K562 (cell line): ENCODE results near the gene HDAC1. TPM values are rescaled to one million over a fixed set of nuclear protein-coding genes. Genes with fewer than 3 reads are reported as not detected.

Source experiments
- FOS ChIP-seq: IDR thresholded peaks from 3 replicates; pipeline ENCODE4 v1.6.1; 2011; ENCODE audit not compliant: insufficient read length; ENCODE audit errors: extremely low read depth
- FOXP1 ChIP-seq: sonication (generic); formaldehyde crosslinking; IDR thresholded peaks from 2 replicates; pipeline ENCODE4 v1.8.0; 2022; ENCODE audit warnings: mild to moderate bottlenecking, missing genetic modification reagents
- MED1 ChIP-seq: sonication (generic); formaldehyde crosslinking; IDR thresholded peaks from 2 replicates; pipeline ENCODE4 v1.8.1; 2023; ENCODE audit warnings: missing genetic modification reagents, borderline replicate concordance
- NFRKB ChIP-seq: fragments of 450-650 bp; IDR thresholded peaks from 2 replicates; pipeline ENCODE4 v1.6.1; 2016; ENCODE audit warnings: low read depth
- RBM22 ChIP-seq: fragments of 200-400 bp; formaldehyde crosslinking; IDR thresholded peaks from 2 replicates; pipeline ENCODE4 v1.6.1; 2018; ENCODE audit warnings: low read length, low read depth; ENCODE audit not compliant: poor library complexity, severe bottlenecking
- SIX5 ChIP-seq, 2 experiments: IDR thresholded peaks; 2 replicates each; pipeline ENCODE4 v1.6.1; 2011; ENCODE audit warnings: low read length in 2 of 2, borderline replicate concordance in 1 of 2, low read depth in 1 of 2, mild to moderate bottlenecking in 1 of 2, moderate library complexity in 1 of 2; ENCODE audit not compliant: insufficient read depth in 1 of 2
- SPI1 ChIP-seq: IDR thresholded peaks from 2 replicates; pipeline ENCODE4 v1.6.1; 2011; ENCODE audit warnings: low read depth, low read length, control low read depth, borderline replicate concordance
- SREBF1 ChIP-seq: fragments of 150-350 bp; IDR thresholded peaks from 2 replicates; pipeline ENCODE4 v1.6.1; 2014; ENCODE audit warnings: antibody characterized with exemption, low read depth, low read length, borderline replicate concordance
- XRCC4 ChIP-seq: IDR thresholded peaks from one replicate; pipeline ENCODE4 v1.6.1; 2011; ENCODE audit not compliant: insufficient read depth, insufficient read length; ENCODE audit errors: extremely low read depth
- polyA plus RNA-seq, 8 experiments: library from polyadenylated mRNA; depleted of rRNA in 4 of 8; stranded (reverse) in 5 of 8; unstranded in 3 of 8; fragments of >200 nt; fragmentation: Nextera tagmentation in 2 of 8; fragmentation: Illumina TruSeq in 1 of 8; extraction: Ambion mirVana in 2 of 8; extraction: Trizol in 1 of 8; gene quantifications; 2 replicates each; pipeline versions ENCODE4 v1.2.1 to v1.2.3, GENCODE V29; 2011 to 2014; ENCODE audit warnings: inconsistent platforms in 1 of 8, missing spikeins in 1 of 8
- total RNA-seq, 7 experiments: library from RNA; depleted of rRNA in 6 of 7; stranded (reverse); fragments of >200 nt in 6 of 7; fragmentation: Illumina TruSeq in 2 of 7; extraction: Trizol in 2 of 7; gene quantifications; 2 replicates each; pipeline versions ENCODE4 v1.2.1 to v1.2.3, GENCODE V29; 2011 to 2021; ENCODE audit warnings: low replicate concordance in 1 of 7
- TF ChIP-seq, protein P1 (sequence below): fragments of 250-450 bp; sonication (Bioruptor Pico); IDR thresholded peaks from 2 replicates; pipeline ENCODE4 v1.5.0; 2020; ENCODE audit warnings: mild to moderate bottlenecking
- TF ChIP-seq, protein P2 (sequence below): fragments of 200-400 bp; formaldehyde crosslinking; IDR thresholded peaks from 2 replicates; pipeline ENCODE4 v1.6.1; 2017; ENCODE audit warnings: mild to moderate bottlenecking, low read depth, low read length, moderate library complexity
- TF ChIP-seq, protein P3 (sequence below): sonication (generic); formaldehyde crosslinking; IDR thresholded peaks from 2 replicates; pipeline ENCODE4 v1.8.0; 2023; ENCODE audit warnings: mild to moderate bottlenecking, missing genetic modification reagents
- TF ChIP-seq, protein P4 (sequence below): sonication (generic); formaldehyde crosslinking; IDR thresholded peaks from 2 replicates; pipeline ENCODE4 v1.9.0; 2022; ENCODE audit warnings: mild to moderate bottlenecking, missing genetic modification reagents
- TF ChIP-seq, protein P5 (sequence below): fragments of 450-650 bp; IDR thresholded peaks from 2 replicates; pipeline ENCODE4 v1.6.1; 2017; ENCODE audit warnings: antibody characterized with exemption, mild to moderate bottlenecking

The HDAC1 gene
- total and polyA plus RNA-seq, 9 of the 15 experiments (the other 6 are each of a cell fraction or from before 2014, with no cell fraction given), result 169 to 384 (median 193) TPM

DNA sequence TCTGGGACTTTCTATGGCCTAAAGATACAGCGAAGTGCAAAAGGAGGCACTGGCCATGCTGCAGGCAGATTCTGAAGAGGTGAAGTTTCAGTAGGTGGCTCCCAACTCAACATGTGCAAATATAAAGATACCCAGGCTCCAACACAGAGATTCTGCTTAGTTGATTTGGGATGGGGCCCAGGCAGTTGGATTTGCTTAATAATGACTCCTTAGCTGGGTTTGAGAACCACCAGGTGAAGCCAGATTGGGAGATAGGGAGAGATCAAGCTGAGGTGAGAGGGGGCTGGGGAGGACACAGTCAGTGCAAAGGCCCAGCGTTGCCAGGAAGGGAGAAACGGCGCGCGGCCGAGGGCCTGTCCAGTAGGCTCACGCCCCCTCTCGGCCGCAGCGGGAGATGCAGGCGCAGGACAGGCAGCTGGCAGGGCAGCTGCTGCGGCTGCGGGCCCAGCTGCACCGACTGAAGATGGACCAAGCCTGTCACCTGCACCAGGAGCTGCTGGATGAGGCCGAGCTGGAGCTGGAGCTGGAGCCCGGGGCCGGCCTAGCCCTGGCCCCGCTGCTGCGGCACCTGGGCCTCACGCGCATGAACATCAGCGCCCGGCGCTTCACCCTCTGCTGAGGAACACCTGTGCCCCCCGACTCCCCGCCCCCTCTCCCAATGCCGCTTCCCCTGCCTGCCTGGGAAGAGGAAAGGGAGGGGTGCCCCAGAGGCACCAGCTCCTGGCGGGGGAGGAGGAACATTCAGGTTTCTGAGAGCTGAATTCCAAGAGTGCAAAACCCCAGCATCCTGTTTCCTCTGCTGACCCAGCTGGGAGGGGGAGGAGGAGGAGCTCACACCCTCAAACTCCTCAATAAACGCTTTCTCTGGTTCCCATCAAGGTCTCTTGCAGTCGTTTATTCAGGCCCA, 43.6 kb upstream of the HDAC1 start (continued):
- no peak for TF ChIP-seq SREBF1
- TF ChIP-seq XRCC4, result no peak
- no peak for TF ChIP-seq NFRKB
- TF ChIP-seq, protein P1, sequence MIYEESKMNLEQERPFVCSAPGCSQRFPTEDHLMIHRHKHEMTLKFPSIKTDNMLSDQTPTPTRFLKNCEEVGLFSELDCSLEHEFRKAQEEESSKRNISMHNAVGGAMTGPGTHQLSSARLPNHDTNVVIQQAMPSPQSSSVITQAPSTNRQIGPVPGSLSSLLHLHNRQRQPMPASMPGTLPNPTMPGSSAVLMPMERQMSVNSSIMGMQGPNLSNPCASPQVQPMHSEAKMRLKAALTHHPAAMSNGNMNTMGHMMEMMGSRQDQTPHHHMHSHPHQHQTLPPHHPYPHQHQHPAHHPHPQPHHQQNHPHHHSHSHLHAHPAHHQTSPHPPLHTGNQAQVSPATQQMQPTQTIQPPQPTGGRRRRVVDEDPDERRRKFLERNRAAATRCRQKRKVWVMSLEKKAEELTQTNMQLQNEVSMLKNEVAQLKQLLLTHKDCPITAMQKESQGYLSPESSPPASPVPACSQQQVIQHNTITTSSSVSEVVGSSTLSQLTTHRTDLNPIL (CRISPR knock-in tag), result no peak
- TF ChIP-seq, protein P2, sequence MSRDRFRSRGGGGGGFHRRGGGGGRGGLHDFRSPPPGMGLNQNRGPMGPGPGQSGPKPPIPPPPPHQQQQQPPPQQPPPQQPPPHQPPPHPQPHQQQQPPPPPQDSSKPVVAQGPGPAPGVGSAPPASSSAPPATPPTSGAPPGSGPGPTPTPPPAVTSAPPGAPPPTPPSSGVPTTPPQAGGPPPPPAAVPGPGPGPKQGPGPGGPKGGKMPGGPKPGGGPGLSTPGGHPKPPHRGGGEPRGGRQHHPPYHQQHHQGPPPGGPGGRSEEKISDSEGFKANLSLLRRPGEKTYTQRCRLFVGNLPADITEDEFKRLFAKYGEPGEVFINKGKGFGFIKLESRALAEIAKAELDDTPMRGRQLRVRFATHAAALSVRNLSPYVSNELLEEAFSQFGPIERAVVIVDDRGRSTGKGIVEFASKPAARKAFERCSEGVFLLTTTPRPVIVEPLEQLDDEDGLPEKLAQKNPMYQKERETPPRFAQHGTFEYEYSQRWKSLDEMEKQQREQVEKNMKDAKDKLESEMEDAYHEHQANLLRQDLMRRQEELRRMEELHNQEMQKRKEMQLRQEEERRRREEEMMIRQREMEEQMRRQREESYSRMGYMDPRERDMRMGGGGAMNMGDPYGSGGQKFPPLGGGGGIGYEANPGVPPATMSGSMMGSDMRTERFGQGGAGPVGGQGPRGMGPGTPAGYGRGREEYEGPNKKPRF, result no peak
- TF ChIP-seq, protein P3, sequence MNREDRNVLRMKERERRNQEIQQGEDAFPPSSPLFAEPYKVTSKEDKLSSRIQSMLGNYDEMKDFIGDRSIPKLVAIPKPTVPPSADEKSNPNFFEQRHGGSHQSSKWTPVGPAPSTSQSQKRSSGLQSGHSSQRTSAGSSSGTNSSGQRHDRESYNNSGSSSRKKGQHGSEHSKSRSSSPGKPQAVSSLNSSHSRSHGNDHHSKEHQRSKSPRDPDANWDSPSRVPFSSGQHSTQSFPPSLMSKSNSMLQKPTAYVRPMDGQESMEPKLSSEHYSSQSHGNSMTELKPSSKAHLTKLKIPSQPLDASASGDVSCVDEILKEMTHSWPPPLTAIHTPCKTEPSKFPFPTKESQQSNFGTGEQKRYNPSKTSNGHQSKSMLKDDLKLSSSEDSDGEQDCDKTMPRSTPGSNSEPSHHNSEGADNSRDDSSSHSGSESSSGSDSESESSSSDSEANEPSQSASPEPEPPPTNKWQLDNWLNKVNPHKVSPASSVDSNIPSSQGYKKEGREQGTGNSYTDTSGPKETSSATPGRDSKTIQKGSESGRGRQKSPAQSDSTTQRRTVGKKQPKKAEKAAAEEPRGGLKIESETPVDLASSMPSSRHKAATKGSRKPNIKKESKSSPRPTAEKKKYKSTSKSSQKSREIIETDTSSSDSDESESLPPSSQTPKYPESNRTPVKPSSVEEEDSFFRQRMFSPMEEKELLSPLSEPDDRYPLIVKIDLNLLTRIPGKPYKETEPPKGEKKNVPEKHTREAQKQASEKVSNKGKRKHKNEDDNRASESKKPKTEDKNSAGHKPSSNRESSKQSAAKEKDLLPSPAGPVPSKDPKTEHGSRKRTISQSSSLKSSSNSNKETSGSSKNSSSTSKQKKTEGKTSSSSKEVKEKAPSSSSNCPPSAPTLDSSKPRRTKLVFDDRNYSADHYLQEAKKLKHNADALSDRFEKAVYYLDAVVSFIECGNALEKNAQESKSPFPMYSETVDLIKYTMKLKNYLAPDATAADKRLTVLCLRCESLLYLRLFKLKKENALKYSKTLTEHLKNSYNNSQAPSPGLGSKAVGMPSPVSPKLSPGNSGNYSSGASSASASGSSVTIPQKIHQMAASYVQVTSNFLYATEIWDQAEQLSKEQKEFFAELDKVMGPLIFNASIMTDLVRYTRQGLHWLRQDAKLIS (CRISPR knock-in tag), result no peak
- TF ChIP-seq, protein P4, sequence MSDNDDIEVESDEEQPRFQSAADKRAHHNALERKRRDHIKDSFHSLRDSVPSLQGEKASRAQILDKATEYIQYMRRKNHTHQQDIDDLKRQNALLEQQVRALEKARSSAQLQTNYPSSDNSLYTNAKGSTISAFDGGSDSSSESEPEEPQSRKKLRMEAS (CRISPR knock-in tag), result peak; percentile 78
- TF ChIP-seq SPI1, result no peak
- TF ChIP-seq MED1 (CRISPR knock-in tag), result no peak
- TF ChIP-seq, protein P5, sequence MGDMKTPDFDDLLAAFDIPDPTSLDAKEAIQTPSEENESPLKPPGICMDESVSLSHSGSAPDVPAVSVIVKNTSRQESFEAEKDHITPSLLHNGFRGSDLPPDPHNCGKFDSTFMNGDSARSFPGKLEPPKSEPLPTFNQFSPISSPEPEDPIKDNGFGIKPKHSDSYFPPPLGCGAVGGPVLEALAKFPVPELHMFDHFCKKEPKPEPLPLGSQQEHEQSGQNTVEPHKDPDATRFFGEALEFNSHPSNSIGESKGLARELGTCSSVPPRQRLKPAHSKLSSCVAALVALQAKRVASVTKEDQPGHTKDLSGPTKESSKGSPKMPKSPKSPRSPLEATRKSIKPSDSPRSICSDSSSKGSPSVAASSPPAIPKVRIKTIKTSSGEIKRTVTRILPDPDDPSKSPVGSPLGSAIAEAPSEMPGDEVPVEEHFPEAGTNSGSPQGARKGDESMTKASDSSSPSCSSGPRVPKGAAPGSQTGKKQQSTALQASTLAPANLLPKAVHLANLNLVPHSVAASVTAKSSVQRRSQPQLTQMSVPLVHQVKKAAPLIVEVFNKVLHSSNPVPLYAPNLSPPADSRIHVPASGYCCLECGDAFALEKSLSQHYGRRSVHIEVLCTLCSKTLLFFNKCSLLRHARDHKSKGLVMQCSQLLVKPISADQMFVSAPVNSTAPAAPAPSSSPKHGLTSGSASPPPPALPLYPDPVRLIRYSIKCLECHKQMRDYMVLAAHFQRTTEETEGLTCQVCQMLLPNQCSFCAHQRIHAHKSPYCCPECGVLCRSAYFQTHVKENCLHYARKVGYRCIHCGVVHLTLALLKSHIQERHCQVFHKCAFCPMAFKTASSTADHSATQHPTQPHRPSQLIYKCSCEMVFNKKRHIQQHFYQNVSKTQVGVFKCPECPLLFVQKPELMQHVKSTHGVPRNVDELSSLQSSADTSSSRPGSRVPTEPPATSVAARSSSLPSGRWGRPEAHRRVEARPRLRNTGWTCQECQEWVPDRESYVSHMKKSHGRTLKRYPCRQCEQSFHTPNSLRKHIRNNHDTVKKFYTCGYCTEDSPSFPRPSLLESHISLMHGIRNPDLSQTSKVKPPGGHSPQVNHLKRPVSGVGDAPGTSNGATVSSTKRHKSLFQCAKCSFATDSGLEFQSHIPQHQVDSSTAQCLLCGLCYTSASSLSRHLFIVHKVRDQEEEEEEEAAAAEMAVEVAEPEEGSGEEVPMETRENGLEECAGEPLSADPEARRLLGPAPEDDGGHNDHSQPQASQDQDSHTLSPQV, result peak; percentile 34; the same call in 1 of the 2 replicates
- no peak for TF ChIP-seq FOS
- TF ChIP-seq RBM22, result no peak
- no peak for TF ChIP-seq SIX5 (IDR thresholded peaks at IDR 0.05; ENCODE audit: borderline replicate concordance in 1 of 2, insufficient read depth in 1 of 2, low read depth in 1 of 2, low read length in 2 of 2)
- no peak for TF ChIP-seq FOXP1 (CRISPR knock-in tag)
